ENCODE data around the gene PCDH19.

PCDH19 gene

GRCh38 chrX:100424012-100424411 is 13.9 kb upstream of the PCDH19 start:
- TF ChIP-seq ZFX (IDR thresholded peaks at IDR 0.05; ENCODE audit: borderline replicate concordance) (no peak), CTCF (IDR thresholded peaks at IDR 0.05) (peak; percentile 16; the same call in 1 of the 2 replicates)
- no peak overlapping the region for H3K27ac ChIP-seq

- TF ChIP-seq ZFX (IDR thresholded peaks at IDR 0.05; ENCODE audit: borderline replicate concordance) = no peak
- no peak for TF ChIP-seq CTCF (IDR thresholded peaks at IDR 0.05)
- no peak overlapping the region for H3K27ac ChIP-seq
Observed at GRCh38 chrX:100418556-100418955, 8.5 kb upstream of the PCDH19 start.

- H3K27ac ChIP-seq = no peak overlapping the region
Observed at GRCh38 chrX:100417681-100418080, 7.6 kb upstream of the PCDH19 start.

GRCh38 chrX:100413229-100413628 is 3.2 kb upstream of the PCDH19 start:
- TF ChIP-seq CTCF (IDR thresholded peaks at IDR 0.05) = peak; percentile 52
- no peak for TF ChIP-seq ZFX (IDR thresholded peaks at IDR 0.05; ENCODE audit: borderline replicate concordance)
- H3K27ac ChIP-seq = no peak overlapping the region

More at GRCh38 chrX:100417681-100418080, 7.6 kb upstream of the PCDH19 start:
- TF ChIP-seq ZFX (IDR thresholded peaks at IDR 0.05; ENCODE audit: borderline replicate concordance) (no peak), CTCF (IDR thresholded peaks at IDR 0.05) (no peak)

GRCh38 chrX:100411802-100412715 is 2.0 kb upstream of the PCDH19 start:
- no peak overlapping the region for H3K27ac ChIP-seq
- no peak for TF ChIP-seq ZFX (IDR thresholded peaks at IDR 0.05; ENCODE audit: borderline replicate concordance)
- TF ChIP-seq CTCF (IDR thresholded peaks at IDR 0.05) = no peak

GRCh38 chrX:100410901-100411801 is 1.1 kb upstream of the PCDH19 start:
- H3K27ac ChIP-seq = no peak overlapping the region
- TF ChIP-seq CTCF (IDR thresholded peaks at IDR 0.05) = no peak
- no peak for TF ChIP-seq ZFX (IDR thresholded peaks at IDR 0.05; ENCODE audit: borderline replicate concordance)

All from 22Rv1 (cell line).